Transverse colon (tissue), 4 donors: ENCODE results near the gene DDX11.

Source experiments
- CTCF ChIP-seq, 5 experiments: fragments of 200-600 bp in 3 of 5; fragments of 450-650 bp in 2 of 5; sonication (generic) in 3 of 5; IDR thresholded peaks; 1 replicate in 2 of 5; 2 replicates in 3 of 5; pipeline ENCODE4 v1.5.1; 2016 to 2017; ENCODE audit warnings: antibody characterized with exemption in 5 of 5, inconsistent platforms in 3 of 5, mild to moderate bottlenecking in 2 of 5, moderate library complexity in 1 of 5
- POLR2AphosphoS5 ChIP-seq, 3 donors: sonication (generic); formaldehyde crosslinking; IDR thresholded peaks; one replicate each; pipeline ENCODE4 v1.6.1; 2016; ENCODE audit warnings: antibody characterized with exemption in 3 of 3

- TF ChIP-seq CTCF (IDR thresholded peaks at IDR 0.05) (no peak), POLR2AphosphoS5 (IDR thresholded peaks at IDR 0.05) (no peak)
These were observed 39.3 kb upstream of the DDX11 start for GRCh38 chr12:31034372-31034771.
